ENCODE measurements around the gene TPX2. TPM values are rescaled to one million over a fixed set of nuclear protein-coding genes. Genes with fewer than 3 reads are reported as not detected.
A peak's percentile ranks its signal among the peaks of the same experiment; 100 is the strongest.

TPX2 gene, protein sequence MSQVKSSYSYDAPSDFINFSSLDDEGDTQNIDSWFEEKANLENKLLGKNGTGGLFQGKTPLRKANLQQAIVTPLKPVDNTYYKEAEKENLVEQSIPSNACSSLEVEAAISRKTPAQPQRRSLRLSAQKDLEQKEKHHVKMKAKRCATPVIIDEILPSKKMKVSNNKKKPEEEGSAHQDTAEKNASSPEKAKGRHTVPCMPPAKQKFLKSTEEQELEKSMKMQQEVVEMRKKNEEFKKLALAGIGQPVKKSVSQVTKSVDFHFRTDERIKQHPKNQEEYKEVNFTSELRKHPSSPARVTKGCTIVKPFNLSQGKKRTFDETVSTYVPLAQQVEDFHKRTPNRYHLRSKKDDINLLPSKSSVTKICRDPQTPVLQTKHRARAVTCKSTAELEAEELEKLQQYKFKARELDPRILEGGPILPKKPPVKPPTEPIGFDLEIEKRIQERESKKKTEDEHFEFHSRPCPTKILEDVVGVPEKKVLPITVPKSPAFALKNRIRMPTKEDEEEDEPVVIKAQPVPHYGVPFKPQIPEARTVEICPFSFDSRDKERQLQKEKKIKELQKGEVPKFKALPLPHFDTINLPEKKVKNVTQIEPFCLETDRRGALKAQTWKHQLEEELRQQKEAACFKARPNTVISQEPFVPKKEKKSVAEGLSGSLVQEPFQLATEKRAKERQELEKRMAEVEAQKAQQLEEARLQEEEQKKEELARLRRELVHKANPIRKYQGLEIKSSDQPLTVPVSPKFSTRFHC
- 32.6 TPM for total RNA-seq

DNA sequence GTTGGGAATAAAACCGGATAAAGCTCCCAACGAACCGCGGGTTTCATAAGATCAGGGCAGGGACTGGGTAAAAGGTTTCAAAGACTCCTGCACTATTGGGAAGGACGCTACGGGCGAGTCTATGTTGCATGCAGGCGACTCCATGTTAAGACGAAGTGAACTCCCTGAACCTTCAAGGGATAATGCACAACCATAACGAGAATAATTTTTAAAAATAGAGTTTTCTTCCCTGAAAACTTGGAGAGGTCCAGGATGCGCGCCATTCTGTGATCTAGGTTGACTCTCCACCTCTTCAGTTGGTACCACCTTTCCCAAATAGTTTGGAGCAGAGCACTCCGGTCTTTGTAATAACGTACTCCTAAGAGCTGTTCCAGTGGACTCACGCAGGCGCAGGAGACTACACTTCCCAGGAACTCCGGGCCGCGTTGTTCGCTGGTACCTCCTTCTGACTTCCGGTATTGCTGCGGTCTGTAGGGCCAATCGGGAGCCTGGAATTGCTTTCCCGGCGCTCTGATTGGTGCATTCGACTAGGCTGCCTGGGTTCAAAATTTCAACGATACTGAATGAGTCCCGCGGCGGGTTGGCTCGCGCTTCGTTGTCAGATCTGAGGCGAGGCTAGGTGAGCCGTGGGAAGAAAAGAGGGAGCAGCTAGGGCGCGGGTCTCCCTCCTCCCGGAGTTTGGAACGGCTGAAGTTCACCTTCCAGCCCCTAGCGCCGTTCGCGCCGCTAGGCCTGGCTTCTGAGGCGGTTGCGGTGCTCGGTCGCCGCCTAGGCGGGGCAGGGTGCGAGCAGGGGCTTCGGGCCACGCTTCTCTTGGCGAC, at the start of gene TPX2:
Gene TPX2 (plus strand): TSS at position 562 of the 821 bp plus-strand sequence. CDS start 18,187 bp downstream, outside the sequence.
- ATAC-seq, result peak; percentile 99

DNA sequence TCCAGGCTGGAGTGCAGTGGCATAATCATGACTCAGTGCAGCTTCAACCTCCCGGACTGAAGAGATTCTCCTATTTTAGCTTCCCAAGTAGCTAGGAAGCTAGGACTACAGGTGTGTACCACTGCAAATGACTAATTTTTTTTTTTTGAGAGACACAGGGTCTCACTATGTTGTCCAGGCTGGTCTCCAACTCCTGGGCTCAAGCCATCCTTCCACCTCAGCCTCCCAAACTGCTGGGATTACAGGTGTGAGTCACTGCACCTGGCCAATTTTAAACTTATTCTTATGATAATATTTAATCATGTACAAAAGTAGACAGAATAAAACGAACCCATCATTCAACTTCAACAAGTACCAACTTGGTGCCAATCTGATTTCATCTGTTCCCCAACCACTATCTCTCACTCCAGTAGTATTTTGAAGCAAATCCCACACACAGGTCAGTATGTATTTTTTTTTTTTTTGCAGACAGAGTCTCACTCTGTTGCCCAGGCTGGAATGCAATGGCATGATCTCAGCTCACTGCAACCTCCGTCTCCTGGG, 48.9 kb upstream of the TPX2 start:
- no peak for ATAC-seq

DNA sequence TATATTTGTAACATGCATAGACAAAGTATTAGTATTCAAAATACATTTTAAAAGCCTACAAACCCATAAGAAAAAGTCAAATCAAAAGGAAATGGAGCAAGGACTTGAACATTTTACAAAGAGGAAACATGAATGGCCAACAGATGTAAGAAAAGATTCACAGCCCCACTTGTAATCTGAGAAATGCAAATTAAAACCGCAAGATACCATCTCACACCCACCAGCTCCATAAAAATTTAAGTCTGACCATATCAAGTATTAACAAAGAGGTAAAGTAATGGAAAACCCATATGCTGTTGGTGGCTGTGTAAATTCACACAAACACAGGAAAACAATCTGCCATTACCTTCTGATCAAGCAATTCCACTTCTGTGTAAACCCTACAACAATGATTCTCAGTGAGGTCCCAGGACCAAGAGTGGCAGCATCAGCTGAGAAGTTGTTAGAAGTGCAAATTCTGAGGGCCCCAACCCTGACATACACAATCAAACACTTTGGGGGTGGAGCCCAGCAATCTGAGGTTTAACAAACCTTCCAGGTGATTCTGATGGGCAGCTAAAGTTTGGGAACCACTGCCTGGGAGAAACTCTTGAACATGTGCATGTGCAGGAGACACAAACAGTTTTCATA, 47.3 kb upstream of the TPX2 start:
- no peak for ATAC-seq

DNA sequence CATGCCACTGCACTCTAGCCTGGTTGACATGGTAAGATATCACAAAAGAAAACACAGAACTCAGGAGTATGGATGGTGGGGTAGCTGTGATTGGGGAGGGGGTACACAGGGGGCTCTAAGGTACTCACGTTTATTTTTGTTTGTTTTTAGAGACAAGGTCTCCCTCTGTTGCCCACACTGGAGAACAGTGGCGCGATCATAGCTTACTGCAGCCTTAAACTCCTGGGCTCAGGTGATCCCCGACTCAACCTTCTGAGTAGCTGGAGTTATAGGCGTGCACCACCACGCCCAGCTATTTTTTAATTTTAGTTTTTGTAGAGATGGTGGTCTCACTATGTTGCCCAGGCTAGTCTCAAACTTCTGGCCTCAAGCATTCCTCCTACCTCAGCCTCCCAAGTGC, 45.7 kb upstream of the TPX2 start:
- ATAC-seq, result no peak

DNA sequence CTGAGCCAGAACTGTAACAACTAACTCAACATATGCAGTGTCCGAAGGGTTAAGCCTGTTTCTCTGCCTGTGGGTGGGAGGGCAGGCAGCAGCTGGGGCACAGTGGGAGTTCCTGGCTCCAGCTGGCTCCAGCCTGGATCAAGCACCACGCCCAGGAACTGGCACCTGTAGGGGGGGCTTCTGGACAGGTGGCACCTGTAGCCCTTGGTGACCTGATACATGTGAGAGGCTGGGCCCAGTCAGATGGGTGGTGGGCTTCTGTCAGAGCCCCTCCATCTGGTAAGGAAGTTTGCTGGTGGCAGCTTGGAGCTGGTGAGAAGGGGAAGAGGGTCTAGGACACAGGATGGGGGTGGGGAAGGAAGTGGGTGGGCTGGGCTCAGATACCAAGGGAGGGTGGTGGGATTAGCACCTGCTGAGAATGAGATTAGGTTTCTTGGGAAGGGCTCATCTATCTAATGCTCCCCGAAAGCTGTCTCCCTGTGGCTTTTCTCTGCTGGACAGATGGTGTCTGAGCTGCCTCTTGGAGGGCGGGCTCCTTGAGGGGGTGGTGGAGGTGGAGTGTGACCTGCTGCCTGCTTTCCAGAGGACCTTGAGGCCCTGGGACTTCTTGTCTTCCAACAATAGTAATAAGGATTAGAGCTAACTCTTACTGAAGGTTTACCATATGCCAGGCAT, 45.0 kb upstream of the TPX2 start:
- no peak for ATAC-seq

DNA sequence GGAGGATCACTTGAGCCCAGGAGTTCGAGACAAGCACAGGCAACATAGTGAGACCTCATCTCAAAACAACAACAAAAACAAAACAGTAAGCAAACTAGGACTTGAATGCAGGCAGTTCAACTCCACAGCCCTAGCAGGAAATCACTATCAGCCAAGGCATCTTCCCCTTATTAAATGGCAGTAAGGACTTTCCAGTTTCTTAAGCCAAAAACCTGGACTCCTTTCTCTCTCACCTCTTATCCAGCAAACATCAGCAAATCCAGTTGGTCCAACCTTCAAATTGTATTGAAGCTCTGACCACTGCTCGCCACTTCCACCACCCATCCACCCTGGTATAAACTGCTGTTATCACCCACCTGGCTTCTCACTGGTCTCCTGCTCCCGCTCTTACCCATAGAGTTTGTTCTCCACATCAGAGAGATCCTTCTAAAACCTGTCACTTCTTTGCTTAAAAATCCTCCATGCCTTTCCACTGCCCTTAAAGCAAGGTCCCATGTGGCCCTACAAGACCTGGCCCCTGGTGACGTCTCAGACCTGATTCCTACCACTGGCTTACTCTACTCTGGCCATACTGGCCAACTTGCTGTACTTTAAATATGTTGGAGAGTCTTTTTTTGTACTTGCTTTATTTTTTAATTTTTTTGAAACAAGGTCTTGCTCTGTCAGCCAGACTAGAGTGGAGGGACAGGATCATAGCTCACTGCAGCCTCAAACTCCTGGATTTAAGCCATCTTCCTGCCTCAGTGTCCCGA, 44.1 kb upstream of the TPX2 start:
- no peak for ATAC-seq

DNA sequence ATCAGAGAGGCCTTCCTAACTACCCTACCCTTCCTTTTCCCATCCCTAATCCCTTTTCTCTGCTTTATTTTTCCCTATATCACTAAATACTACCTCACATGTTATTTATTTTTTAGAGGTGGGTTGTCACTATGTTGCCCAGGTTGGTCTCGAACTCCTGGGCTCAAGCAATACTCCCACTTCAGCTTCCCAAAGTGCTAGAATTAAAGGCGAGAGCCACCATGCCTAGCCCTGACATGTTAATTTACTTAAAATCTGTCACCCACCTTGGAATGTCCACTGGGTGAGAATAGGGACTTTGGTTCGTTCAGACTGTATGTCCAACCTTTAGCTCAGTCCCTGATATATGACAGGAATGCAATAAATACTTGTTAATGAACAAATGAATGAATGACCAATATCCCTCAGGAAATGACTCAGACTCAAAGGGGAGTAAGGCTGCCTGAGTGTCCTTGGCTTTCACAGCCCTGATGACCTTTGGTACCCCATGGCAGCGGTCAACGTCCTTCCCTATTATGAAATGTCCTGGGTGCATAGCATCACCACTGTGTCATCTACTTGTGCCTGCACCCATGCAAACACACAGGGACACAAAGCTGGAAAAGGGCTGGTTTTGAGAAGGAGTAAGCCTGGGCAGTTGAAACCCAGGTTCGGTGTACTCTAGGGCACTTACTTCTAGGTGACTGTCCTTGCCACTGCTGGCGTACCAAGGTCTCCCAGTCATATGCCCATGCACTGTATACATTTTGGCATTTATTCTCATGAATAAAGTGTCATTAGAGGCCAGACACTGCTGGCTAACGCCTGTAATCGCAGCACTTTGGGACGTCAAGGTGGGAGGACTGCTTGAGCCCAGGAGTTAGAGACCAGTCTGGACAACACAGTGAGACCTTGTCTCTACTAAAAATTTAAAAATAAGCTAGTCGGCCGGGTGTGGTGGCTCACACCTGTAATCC, 43.0 kb upstream of the TPX2 start:
- ATAC-seq, result peak; percentile 57

DNA sequence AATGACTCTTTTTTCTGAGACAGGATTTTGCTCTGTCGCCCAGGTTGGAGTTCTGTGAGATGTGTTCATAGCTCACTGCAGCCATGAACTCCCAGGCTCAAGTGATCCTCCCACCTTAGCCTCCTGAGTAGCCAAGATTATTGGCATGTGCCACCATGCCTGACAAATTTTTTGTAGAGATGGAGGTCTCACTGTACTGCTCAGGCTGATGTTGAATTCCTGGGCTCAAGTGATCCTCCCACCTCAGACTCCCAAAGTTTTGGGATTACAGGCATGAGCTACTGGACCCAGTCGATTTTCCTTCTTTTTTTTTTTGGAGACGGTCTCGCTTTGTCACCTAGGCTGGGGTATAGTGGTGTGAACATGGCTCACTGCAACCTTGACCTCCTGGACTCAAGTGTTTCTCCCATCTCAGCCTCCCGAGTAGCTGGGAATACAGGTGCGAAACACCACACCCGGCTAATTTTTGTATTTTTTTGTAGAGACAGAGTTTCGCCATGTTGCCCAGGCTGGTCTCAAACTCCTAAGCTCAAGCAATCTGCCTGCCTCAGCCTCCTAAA, 40.8 kb upstream of the TPX2 start:
- no peak for ATAC-seq

DNA sequence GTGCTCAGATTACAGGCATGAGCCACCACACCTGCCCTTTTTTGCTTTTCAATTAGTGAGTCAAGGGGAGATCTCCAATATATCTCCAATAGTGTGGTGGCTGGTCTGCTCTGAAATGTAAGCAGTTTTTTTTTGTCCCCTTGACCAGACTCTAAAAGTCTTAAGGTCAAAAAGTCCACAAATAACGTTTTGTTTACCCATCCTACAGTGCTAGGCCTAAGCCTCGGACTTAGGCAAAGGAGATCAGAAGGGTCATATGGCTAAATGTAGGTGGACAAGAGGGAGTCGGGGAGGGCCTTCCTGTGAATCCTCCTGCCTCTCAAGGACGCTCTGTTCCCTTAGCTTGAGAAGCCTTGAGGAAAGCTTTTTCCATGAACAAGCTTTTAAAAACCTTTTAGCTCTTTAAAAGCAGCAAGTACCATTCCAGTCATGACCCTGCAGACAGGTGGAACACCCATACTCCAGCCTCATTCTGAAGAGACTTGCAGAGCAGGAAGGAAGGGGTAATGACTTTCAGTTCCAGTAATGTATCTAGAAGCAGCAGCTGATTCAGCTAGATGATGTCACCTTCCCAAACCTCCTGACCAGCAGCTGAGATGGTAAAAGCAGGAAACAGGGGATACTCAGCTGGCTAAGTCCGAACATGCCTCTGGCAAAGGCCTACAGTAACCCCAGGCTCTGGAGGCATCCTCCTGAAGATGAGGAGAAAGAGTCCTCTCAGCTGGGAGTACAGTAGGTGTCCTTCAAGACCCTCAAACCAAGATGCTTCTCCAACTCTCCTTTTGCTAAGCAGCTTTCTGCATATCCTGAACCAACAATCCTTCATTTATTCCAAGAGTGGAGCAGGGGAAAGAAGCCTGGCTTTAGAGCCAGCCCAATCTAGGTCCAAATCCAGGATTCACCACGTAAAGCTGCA, 40.0 kb upstream of the TPX2 start:
- peak; percentile 94 for ATAC-seq

DNA sequence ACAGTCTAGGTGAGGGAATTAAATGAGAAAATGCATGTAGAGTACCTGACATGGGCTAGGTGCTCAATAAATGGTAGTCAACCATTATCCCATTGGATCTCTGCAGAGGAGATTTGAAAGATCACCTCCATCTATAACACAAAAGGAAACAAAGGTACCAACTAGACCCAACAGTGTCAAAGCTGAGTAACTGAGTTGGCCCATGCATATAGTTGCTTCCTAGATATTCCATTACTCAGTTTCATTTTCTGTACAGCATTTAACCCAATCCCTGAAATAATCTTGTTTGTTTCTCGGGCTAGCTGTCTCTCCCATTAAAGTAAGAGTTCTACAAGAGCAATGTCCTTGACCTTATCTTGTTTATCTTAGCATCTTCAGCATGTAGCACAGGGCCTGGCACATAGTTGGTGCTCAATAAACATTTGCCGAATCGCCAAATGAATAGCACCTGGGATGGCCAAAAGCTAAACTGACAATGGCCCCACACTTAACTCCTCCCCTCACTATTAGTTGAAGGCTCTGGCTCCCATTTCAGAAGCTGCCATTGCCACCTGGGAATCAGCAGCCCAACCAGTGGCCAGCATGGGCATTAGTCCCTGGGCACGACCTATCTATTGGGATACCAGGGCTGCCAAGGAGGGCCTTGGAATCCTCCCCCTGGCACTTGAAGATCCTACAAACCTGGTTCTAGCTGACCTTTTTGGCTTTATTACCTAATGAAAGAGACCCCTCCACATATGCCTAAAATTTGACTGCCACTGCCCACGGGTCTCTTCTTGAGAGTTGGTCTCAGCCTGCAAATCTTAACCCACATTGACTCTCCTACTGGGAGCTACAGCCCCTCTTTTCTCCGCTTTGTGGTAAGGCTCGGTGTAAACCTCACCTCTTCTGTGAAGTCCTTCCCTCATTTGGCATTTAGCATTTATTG, 39.0 kb upstream of the TPX2 start:
- no peak for ATAC-seq

DNA sequence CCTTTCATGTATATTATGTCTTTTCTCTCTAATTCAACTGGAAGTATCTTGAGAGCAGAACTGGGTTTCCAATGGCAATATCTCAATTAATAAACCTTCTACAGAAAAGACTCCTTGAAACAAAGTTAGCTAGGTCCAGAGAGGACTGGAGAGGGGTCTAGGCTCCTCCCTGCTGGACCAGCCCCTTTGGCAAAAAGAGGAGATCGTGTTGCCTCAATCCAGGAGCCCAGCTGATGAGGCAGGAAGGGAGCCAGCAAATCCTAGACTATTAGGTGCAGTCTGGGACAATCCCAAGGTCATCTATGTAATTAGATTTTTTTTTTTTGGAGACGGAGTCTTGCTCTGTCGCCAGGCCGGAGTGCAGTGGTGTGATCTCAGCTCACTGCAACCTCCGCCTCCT, 38.3 kb upstream of the TPX2 start:
- ATAC-seq, result no peak

DNA sequence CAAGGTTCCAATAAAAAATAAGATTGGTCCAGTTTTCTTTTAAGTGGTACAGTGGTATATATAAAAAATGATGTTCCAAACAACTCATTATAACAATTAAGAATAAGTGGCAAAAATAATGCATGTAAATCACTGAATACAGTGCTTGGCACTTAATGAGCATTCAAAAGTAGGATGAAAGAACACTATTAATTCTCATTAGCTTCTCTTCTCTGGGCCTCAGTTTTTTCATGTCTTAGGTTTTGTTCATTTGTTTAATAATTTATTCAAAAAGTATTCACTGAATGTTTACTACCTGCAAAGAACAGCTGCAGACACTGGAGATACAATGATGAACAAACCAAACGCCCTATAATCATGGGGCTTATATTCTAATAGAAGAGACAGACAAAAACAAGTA, 37.5 kb upstream of the TPX2 start:
- ATAC-seq, result no peak

DNA sequence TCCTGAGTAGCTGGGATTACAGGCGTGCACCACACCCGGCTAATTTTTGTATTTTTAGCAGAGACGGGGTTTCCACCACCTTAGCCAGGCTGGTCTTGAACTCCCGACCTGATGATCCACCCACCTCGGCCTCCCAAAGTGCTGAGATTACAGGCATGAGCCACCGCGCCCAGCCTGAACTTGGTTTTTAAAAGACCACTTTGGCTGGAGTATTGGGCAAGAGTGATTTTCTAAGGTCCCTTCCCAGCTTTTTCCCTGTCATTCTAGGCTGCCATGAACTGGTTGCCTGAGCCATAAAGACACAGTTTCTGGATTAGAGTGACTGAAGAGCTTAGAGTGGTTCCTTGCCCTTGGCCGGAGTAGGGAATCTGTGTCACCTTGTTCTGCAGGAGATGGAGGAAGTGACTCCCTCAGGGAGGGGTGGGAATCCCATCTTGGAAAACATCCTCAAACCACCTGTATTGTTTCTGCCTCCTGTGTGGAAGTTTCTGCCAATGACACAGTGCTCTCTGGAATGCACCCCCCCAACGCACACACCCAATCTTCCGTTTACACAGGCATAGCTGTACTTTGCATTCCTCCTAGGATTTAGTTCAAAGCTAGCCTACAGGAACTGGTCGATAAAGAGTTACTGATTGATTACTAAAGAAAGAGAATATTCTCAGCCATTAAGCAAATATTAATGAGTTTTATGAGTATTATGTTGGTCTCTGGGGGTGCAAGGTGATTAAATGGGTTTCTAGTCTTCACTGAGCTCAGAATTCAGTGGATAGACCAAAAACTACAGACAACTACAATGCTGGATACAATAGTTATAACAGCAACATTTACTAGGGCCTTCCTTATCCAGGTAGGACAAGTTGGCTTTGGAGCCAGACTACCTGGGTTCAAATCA, 34.6 kb upstream of the TPX2 start:
- peak; percentile 95 for ATAC-seq

DNA sequence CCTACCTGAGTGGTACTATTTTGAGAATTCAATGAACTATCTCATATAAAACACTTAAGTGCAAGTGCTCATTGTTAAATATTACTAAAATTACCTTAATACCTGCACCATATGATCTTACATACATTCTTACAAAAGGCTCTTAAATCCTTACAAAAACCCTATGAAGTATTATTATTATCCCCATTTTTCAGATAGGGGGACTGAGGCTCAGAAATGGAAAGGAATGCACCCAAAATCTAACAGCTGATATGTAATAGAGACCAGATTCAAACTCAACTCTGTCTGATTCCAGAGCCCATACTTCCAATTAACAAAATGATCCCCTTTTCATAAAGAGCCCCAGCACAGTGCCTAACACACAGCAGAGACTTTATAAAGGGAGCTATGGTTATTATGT, 33.9 kb upstream of the TPX2 start:
- no peak for ATAC-seq

DNA sequence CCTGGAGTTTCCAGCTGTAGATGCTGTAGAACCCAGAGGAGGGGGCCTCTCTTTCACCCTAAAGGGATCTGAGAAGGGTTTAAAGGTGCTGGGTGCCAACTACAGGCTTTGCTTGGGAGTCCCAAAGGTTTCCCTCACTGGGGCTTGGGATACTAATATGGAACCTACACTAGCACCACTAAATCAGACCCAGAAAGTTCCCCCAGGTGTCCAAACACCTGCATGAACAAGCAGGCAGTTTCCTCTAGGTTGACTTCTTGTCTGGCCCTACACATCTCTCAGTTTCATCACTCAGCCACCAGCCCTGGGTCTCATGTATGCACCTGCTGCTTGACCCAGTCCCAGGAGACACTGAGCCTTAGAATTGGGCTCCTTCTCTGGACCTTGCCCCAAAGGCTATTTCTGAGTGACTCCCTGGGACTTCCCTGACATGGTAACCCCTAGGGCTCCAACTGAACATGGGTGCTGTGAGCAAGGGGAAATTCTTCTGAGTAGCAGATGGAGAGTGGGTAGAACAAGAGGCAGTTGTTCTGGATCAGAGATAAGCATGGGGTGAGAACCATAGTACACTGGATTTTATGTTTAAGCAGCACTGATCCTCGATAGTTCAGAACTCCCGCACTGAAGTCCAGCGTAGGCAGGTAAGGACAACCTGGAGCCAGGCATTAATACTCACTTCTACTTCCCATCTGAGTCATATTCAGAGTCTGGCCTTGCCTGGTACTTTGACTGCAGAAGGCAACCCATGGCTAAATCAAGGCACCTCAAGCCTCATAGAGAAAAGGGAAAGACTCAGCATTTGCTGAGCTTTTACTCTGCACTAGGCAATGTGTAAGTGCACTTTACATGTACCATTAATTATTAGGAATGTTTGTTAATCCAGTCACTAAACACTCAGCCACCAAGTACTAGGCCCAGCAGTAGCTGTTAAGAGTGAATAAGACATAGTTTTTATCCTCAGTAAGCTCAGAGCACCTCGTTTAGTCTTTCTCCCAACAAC, 33.2 kb upstream of the TPX2 start:
- ATAC-seq, result no peak
